RWPE1 (cell line): ENCODE data around the gene AGPAT3.

Experiments used
- CTCF ChIA-PET: fragments of 350-600 bp; sonication (Branson Sonifier 250); formaldehyde crosslinking; extraction: SDS; loops from one replicate; lab custom pipeline; 2021; lab: Yijun Ruan, JAX
- POLR2A ChIA-PET: fragments of 400-600 bp; formaldehyde crosslinking; extraction: SDS; loops from one replicate; lab custom pipeline; 2020; ENCODE audit warnings: antibody characterized with exemption; ENCODE audit not compliant: low non-redundant PET; lab: Yijun Ruan, JAX
- DNase-seq: peaks from one replicate; pipeline ENCODE4 v3.0.0; 2012; ENCODE audit warnings: low spot score
- H3K27ac ChIP-seq: fragments of 450-650 bp; 2 replicates; pipeline ENCODE4 v1.5.1; 2017
- TF ChIP-seq, protein P1 (sequence below): fragments of 450-650 bp; conservative IDR thresholded peaks from 2 replicates; pipeline ENCODE4 v1.5.1; 2017; ENCODE audit warnings: low read depth, mild to moderate bottlenecking

The AGPAT3 gene

GRCh38 chr21:43916691-43917514, 51.9 kb downstream of the AGPAT3 start:
- no peak for DNase-seq
- TF ChIP-seq, protein P1, sequence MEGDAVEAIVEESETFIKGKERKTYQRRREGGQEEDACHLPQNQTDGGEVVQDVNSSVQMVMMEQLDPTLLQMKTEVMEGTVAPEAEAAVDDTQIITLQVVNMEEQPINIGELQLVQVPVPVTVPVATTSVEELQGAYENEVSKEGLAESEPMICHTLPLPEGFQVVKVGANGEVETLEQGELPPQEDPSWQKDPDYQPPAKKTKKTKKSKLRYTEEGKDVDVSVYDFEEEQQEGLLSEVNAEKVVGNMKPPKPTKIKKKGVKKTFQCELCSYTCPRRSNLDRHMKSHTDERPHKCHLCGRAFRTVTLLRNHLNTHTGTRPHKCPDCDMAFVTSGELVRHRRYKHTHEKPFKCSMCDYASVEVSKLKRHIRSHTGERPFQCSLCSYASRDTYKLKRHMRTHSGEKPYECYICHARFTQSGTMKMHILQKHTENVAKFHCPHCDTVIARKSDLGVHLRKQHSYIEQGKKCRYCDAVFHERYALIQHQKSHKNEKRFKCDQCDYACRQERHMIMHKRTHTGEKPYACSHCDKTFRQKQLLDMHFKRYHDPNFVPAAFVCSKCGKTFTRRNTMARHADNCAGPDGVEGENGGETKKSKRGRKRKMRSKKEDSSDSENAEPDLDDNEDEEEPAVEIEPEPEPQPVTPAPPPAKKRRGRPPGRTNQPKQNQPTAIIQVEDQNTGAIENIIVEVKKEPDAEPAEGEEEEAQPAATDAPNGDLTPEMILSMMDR, result no peak
- ChIA-PET CTCF (no interaction called here), POLR2A (no interaction called here)
- peak overlapping the region; percentile 21; the same call in 1 of the 2 replicates for H3K27ac ChIP-seq

DNA sequence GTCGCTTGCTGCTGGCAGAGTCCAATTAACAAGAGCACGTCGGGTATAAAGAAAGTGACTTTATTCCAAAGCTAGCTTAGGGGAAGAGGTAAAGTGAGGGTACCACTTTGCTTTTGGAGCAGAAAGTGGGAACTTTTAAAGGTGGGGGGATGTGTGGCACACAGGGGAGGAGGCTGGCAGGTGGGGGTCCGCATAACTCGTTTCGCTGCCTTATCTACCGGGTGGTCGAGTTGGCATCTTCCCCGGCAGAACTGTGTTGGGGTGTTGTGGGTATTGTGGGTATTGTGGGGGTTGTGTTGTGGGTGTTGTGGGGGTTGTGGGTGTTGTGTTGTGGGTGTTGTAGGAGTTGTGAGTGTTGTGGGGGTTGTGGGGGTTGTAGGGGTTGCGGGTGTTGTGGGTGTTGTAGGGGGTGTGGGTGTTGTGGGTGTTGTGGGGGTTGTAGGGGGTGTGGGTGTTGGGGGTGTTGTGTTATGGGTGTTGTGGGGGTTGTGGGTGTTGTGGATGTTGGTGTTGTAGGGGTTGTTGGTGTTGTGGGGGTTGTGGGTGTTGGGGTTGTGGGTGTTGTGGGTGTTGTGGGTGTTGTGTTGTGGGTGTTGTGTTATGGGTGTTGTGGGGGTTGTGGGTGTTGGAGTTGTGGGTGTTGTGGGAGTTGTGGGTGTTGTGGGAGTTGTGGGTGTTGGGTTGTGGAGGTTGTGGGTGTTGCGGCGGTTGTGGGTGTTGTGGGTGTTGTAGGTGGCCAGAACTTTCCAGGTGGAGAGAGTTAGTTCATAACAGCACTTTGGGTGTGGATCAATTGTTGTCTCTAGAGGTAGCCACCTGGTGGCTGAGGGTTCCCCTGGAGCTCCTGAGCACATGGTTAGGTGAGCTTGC, 52.7 kb downstream of the AGPAT3 start:
- TF ChIP-seq, protein P1, result no peak
- DNase-seq, result no peak
- CTCF ChIA-PET, result interaction anchor here (0.6 to 1.0 kb wide), 3 partner anchors 106 to 152 kb away, joined by 3 to 6 read pairs (median 3); no protein-coding TSS in a partner anchor
- POLR2A ChIA-PET, result interaction anchor here (0.7 kb wide), 1 partner anchor 54 kb away, joined by 3 read pairs; no protein-coding TSS in a partner anchor
- H3K27ac ChIP-seq, result no peak overlapping the region

DNA sequence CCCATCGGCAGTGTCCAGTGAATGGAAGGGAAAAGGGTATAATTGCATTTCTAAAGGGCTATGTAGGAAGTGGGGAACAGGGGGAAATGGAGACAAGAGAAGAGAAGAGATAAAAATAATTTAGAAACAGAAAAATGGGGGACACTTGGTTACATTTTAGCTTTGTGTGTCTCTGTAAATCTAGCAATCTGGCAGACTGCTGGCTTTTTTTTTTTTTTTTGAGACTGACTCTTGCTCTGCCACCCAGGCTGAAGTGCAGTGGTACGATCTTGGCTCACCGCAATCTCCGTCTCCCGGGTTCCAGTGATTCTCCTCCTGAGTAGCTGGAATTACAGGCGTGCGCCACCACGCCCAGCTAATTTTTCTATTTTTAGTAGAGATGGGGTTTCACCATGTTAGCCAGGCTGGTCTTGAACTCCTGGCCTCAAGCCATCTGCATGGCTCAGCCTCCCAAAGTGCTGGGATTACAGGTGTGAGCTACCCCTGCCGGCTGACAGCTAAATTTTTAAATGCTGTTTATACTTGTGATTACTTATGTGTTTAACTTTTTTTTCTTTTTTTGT, 53.4 kb downstream of the AGPAT3 start:
- no peak for DNase-seq
- no peak overlapping the region for H3K27ac ChIP-seq
- ChIA-PET CTCF (interaction anchor here (0.6 to 1.0 kb wide), 4 partner anchors 50 to 152 kb away, joined by 3 to 6 read pairs (median 3); no protein-coding TSS in a partner anchor), POLR2A (interaction anchor here (0.7 kb wide), 1 partner anchor 55 kb away, joined by 3 read pairs; no protein-coding TSS in a partner anchor)
- TF ChIP-seq, protein P1, result no peak

- CTCF ChIA-PET, result no interaction called here
- POLR2A ChIA-PET, result no interaction called here
- DNase-seq, result no peak
- H3K27ac ChIP-seq, result no peak overlapping the region
- TF ChIP-seq, protein P1, result no peak
Measured at GRCh38 chr21:43919283-43919682, 54.3 kb downstream of the AGPAT3 start.

DNA sequence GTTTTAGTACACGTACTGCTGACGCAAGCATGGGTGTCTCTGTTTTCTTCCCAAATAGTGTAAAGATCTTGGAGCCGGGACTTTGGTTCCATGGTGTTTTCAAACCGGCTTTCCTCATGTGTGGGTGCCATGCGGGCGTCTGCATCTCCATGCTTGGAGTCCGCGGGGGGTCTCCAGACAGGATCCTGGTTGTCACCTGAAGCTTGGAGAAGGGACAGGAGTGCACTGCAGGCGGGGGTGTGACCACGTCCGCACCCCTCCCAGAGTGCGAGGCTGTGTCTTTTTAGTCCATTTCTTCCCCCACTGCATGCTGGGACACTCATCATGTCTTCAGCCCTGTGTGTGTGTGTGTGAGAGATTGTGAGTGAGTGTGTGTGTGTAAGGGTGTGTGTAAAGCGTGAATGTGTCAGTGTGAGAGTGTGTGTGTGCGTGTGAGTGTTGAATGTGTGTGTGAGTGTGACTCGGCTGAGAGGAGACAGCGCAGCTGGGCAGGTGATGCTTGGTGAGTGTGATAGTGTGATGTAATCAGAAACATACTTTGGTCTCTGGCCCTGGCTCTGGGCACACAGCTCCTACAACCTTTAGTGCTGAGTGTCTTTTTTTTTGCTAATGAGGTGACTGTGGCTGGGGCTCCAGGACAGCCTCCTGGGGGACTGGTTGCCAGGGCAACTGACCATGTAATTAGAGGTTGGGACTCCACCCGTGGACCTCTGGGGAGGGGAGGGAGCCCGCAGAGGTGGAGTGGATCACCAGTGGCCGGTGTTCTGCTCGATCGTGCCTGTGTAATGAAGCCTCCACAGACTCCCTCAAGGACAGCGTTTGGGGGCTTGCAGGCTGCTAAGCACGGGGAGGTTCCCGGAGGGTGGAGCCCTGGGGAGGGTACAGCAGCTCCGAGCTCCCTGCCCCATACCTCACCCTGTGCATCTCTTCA, 55.1 kb downstream of the AGPAT3 start:
- DNase-seq, result no peak
- TF ChIP-seq, protein P1, result no peak
- no peak overlapping the region; the same call in 1 of the 2 replicates for H3K27ac ChIP-seq
- ChIA-PET CTCF (no interaction called here), POLR2A (no interaction called here)
